GM19099 (cell line): Measurements from ENCODE around the gene EPHB3.

Experiments used
- POLR2A ChIP-seq: IDR thresholded peaks from 3 replicates; pipeline ENCODE4 v1.6.1; 2011; ENCODE audit warnings: low read depth; ENCODE audit not compliant: insufficient read length; ENCODE audit errors: extremely low read depth

Gene EPHB3

GRCh38 chr3:184561061-184561912 is at the start of gene EPHB3:
Gene EPHB3 (plus strand): TSS chr3:184561785. CDS start chr3:184562236, 451 bp downstream.
- TF ChIP-seq POLR2A = no peak

DNA sequence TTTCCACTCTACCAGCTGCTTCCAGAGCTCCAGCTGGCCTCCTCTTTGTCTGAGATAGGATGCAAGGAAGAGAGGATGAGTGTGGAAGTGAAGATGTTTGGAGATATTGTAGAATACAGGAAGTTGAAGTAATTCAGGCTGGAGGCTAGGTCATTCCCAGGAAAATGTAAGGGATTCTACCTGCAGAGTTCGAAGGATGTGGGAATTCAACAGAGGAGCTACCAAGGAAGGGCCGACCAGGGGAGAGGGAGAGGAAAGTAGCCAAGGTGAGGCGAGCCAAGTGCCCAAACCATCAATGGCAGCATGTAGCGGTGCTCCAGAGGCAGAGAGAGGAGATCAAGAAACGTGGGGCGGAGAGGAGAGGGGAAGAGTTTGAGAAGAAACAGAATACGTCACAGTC is 49.0 kb upstream of the EPHB3 start:
- TF ChIP-seq POLR2A = no peak

DNA sequence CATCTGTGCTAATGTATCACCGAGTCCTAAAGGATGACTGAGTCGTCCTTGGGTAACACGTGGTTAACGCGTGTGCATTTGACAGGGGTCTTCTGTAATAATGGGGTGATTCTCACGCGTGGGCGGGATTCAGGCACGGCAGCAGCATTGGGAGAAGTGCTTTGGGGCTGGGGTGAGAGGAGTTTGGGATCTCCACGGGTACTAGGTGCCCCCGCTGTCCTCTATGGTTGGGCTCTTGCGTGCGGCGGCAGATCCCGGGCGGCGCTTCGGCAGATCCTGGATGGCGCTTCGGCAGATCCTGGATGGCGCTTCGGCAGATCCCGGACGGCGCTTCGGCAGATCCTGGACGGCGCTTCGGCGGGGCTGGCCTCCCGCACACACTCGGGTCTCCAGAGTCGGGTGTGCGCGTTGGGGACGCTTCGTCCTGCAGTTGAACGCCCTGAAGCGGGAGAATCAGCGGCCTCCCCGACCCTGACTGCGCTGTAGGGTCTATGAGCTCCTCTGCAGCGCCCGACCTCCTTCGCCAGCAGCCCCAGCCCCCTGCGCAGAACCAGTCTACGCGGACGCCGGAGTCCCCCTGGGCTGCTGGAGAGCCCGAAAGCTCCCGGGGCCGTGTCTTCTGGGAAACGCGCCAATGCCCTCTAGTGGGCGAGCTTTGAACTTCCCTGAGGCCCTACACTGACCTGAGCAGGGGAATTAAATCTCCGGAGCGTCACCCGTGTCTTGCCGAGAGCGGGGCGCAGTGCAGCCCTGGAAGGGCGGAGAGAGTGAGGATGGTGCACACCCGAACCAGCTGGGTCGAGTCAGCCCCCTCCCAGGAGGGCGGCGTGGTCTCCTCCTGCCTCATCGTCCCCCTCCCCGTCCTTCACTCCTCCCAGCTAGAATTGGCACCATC is 48.1 kb upstream of the EPHB3 start:
- no peak for TF ChIP-seq POLR2A

GRCh38 chr3:184514171-184514490 is 47.5 kb upstream of the EPHB3 start:
- no peak for TF ChIP-seq POLR2A

DNA sequence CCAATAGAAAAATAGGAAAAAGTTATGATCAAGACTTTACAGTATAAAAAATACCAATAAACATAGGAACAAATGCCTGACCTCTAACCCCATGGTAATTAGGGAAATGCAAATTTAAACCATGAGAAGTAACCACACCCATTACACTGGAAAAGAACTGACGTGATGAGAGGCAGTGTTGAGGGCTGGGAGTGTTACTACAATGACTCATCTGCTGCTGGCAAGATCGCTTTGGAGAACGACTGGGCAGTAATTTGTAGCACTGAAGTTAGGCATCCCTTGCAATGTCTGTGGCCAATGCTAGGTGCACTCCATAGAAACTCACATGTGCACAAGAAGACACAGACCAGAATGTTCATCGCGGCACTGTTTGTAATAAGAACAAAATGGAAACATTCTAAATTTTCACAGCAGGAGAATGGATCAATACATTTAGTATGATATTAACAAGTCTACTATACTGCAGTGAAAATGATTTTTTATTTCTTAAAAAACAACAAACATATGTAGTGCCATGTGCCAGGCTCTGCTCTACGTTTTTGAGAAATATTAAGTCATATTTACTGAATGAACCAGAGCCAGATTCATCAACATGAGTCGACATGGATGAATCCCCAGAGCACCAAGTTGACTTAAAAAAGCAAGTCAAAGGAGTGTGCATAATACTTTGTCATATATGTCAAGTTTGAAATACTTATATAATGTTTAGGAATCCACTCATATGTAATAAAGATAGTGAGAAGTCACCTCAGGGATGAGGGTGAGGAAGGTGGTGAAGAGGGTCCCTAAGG is 37.6 kb upstream of the EPHB3 start:
- no peak for TF ChIP-seq POLR2A

GRCh38 chr3:184524981-184525336 is 36.6 kb upstream of the EPHB3 start:
- no peak for TF ChIP-seq POLR2A

DNA sequence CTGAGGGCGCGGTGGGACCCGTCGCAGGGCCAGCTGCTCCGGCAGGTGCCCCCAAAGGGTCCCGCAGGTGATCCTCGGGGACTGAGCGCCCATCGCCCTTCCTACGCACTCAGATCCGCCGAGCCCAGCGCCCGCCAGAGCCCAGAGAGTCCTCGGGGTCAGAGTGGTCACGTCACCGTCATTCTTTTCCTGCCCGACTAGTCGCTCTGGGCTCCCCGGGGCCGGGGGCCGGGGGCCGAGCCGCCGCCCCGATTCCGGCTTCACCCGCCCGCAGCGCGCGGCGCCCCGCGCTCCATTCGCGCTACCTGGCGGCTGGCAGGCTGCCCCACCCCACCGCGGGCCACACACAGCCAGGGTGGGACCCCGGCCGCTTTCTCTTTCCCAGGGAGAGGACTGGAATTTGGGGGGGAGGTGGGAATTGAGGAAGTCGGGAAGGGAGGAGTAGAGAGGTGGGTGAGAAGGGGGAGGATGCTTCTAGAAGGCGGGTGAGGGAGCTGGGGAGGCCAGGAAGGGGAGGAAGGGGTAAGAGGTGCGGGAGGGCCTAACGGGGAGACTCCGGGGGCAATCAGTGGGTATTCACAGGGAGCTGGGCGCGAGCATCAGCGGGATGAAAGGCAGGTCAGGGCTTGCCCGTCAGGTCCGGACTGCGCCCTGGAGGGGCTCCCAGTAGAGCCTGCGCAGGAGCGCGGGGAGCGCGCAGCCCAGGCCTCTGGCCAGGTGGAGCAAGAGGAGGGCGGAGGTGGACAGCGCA is 36.1 kb upstream of the EPHB3 start:
- TF ChIP-seq POLR2A = no peak

GRCh38 chr3:184526088-184526433 is 35.5 kb upstream of the EPHB3 start:
- TF ChIP-seq POLR2A = no peak

DNA sequence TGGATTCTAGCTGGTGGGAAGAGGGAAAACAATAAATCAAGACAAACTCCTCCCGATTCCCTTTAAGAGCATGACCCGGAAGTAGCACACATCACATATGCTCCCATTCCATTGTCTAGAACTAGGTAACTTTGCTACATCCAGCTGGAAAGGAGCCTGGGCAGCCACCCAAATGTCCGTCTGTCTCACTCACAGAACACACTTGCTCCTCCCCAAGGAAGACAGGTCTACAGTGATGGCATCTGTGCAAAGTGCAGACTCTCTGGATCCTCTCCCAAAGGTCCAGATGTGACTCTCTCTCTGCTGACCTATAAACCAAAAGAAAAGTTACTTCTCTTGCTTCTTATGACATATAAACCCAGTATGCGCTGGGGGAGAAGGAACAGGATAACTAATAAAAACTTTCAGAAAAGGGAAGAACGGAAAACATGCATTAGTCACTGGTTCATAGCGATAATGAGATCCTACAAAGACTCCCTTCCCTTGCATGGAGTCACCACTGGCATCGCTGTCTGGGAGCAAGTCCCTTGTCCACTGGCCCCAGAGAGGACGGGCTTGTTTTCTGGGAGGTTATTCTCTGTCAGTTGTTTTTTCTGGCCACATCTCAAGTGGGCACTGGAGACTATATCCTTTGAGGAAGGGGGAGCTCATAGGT is 29.8 kb upstream of the EPHB3 start:
- no peak for TF ChIP-seq POLR2A

DNA sequence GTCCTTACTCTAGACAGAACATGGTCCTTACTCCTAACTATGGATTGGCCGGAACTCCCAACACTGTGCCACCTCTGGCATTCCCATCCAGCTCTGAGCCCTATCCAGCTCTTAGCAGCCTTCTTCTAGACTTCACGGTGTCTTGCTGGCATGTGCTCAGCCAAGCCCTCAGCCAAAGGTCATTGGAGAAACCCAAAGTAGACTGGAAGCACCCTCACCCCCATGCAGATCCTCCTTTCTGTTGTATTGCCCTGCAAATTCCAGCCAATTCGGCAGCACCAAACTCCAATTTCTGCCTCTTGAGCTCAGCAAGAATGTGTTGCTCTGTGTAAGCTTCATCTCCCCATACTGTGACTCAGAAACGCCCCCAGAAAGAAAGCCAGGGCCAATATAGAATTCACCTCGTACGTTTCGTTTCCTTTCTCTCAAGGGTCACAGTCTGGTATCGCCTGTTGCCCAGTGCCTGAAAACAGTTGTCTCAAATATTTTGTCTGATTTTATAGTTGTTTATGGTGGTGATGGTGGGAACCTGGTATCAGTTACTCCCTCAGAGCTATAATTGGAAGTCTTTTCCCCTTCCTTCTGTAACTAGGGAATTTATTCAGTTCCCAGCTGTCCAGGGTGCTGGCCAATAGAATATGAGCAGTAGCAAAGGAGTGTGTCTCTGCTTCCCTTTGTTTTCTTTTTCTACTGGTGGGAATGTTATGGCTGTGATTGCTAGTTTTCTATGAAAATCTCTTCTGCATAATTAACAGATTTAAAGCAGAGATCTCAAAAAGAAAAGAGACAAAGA is 28.4 kb upstream of the EPHB3 start:
- TF ChIP-seq POLR2A = no peak

DNA sequence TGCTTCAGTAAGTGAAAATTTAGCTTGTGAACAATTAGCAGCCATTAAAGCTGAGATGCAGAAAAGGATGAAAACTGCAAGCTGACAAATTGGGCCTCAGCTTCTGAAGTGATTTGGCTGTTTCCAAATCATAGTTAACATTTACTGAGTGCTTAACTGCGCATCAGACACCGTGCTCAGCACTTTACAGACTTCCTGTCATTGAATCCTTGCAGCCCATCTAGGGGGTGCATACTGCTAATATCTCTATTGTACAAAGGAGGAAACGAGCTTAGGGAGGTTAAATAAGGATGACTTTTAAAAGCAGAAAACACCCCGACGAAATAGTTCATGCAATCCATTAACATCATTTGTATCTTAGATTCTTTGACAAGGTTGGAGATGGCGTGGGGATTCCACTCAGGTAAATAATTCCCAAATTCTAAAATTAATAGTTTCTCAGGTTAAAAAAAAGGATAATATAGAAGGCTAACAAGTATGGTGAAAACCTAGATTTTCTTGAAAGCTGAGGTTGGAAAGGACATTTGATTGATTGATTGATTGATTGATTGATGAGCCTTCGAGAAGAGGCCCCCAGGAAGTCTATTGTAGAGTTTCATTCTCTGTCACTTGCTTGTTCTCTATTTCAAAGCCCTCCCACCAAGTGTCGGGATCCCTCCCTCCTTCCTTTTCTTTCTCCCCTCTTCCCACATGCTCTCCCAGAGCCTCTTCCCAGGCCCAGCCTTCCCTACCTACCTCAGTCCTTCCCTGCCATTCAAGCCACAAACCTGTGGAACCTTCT is 23.5 kb upstream of the EPHB3 start:
- no peak for TF ChIP-seq POLR2A

GRCh38 chr3:184538666-184539431 is 22.7 kb upstream of the EPHB3 start:
- TF ChIP-seq POLR2A = no peak
